ENCODE results near the gene MOB3B.

GRCh38 chr9:27527702-27528075 lies 1.9 kb downstream of the MOB3B start:
- TF ChIP-seq SP1 (IDR thresholded peaks at IDR 0.05) (no peak), SUZ12 (IDR thresholded peaks at IDR 0.05) (no peak), FOXK2 (IDR thresholded peaks at IDR 0.05) (no peak), TARDBP (IDR thresholded peaks at IDR 0.05) (no peak), ZNF384 (IDR thresholded peaks at IDR 0.05) (no peak), HDGF (IDR thresholded peaks at IDR 0.05; ENCODE audit: borderline replicate concordance) (no peak)
